Vagina (tissue), 2 donors: ENCODE results near the gene GUCY2C.

Source experiments
- CTCF ChIP-seq, 3 experiments: fragments of 450-650 bp in 2 of 3; fragments of 200-600 bp in 1 of 3; sonication (generic) in 1 of 3; IDR thresholded peaks; one replicate each; pipeline ENCODE4 v1.5.1; 2017 to 2019; ENCODE audit warnings: antibody characterized with exemption in 3 of 3, mild to moderate bottlenecking in 2 of 3, moderate library complexity in 2 of 3
- POLR2A ChIP-seq, 2 donors: fragments of 450-650 bp; IDR thresholded peaks; one replicate each; pipeline ENCODE4 v1.6.1; 2017; ENCODE audit warnings: antibody characterized with exemption in 2 of 2, mild to moderate bottlenecking in 2 of 2, moderate library complexity in 2 of 2
- POLR2AphosphoS5 ChIP-seq, 2 donors: sonication (generic); formaldehyde crosslinking; IDR thresholded peaks; one replicate each; pipeline ENCODE4 v1.9.0; 2017; ENCODE audit warnings: antibody characterized with exemption in 2 of 2, mild to moderate bottlenecking in 2 of 2, low read depth in 1 of 2; ENCODE audit not compliant: insufficient read depth in 1 of 2

GRCh38 chr12:14701809-14702568 lies 5.6 kb upstream of the GUCY2C start:
- TF ChIP-seq CTCF (IDR thresholded peaks at IDR 0.05): no peak
- no peak for TF ChIP-seq POLR2AphosphoS5 (IDR thresholded peaks at IDR 0.05; ENCODE audit: insufficient read depth in 1 of 2, low read depth in 1 of 2)
- TF ChIP-seq POLR2A (IDR thresholded peaks at IDR 0.05): no peak
